Spinal cord (tissue), 10 donors: ENCODE data around the gene CTTN. TPM values are rescaled to one million over a fixed set of nuclear protein-coding genes. Genes with fewer than 3 reads are reported as not detected.
A peak's percentile ranks its signal among the peaks of the same experiment; 100 is the strongest.

Source experiments
- DNase-seq, 6 donors: peaks; one replicate each; pipeline versions ENCODE4 v3.0.0 to v3.0.0-alpha.2; 2013 to 2015; ENCODE audit warnings: low spot score in 6 of 6, low read depth in 4 of 6
- H3K27ac ChIP-seq: one replicate; pipeline ENCODE4 v1.5.1; 2013; ENCODE audit warnings: low read depth, low read length, control low read depth
- H3K27me3 ChIP-seq: one replicate; pipeline ENCODE4 v1.6.1; 2013; ENCODE audit warnings: low read length; ENCODE audit not compliant: control insufficient read depth, insufficient read depth
- H3K36me3 ChIP-seq: one replicate; pipeline ENCODE4 v1.6.1; 2013; ENCODE audit warnings: low read length; ENCODE audit not compliant: control insufficient read depth, insufficient read depth
- H3K4me1 ChIP-seq: one replicate; pipeline ENCODE4 v1.6.1; 2013; ENCODE audit warnings: low read length; ENCODE audit not compliant: control insufficient read depth, insufficient read depth
- H3K4me3 ChIP-seq: one replicate; pipeline ENCODE4 v1.5.1; 2013; ENCODE audit warnings: low read depth, low read length, control low read depth
- H3K9me3 ChIP-seq: one replicate; pipeline ENCODE4 v1.6.1; 2013; ENCODE audit warnings: low read length; ENCODE audit not compliant: control insufficient read depth, insufficient read depth
- WGBS: methylation state at CpG from one replicate; pipeline ENCODE4 v1.1.5; 2013; ENCODE audit warnings: missing lambda C conversion rate; ENCODE audit not compliant: insufficient coverage; 5-methylcytosine and 5-hydroxymethylcytosine counted together
- polyA plus RNA-seq, 2 donors: library from polyadenylated mRNA; unstranded; fragments of 120-200 nt; gene quantifications; one replicate each; pipeline ENCODE4 v1.2.1, GENCODE V29; 2013; ENCODE audit not compliant: insufficient read length in 2 of 2
- total RNA-seq, 2 donors: library from RNA; depleted of rRNA in 1 of 2; stranded (reverse); fragments of 120-200 nt in 1 of 2; fragments of >200 nt in 1 of 2; gene quantifications; one replicate each; pipeline versions ENCODE4 v1.2.3 to v1.2.4, GENCODE V29; 2013 to 2014
- donor health status: healthy.

Gene CTTN
- total and polyA plus RNA-seq, 4 donors, result 103 to 215 (median 144) TPM

- Histone ChIP-seq H3K36me3 (peaks cover 97% of the 10 kb centered on the region), H3K4me3 (no peak overlapping the region), H3K27ac (no peak overlapping the region), H3K4me1 (no peaks in the 10 kb centered on the region), H3K9me3 (no peaks in the 10 kb centered on the region), H3K27me3 (no peaks in the 10 kb centered on the region)
- WGBS, result 75% methylated on average over 8 of the region's 10 CpGs
- no peak for DNase-seq
Observed at GRCh38 chr11:70415191-70415590, 16.9 kb downstream of the CTTN start.

- Histone ChIP-seq H3K27me3 (no peaks in the 10 kb centered on the region), H3K4me3 (no peak overlapping the region), H3K4me1 (peaks cover 5% of the 10 kb centered on the region), H3K27ac (no peak overlapping the region), H3K9me3 (no peaks in the 10 kb centered on the region), H3K36me3 (peaks cover 97% of the 10 kb centered on the region)
- DNase-seq, result no peak
- WGBS, result 88% methylated on average over 16 of the region's 25 CpGs
Observed at GRCh38 chr11:70415642-70416395, 17.5 kb downstream of the CTTN start.

GRCh38 chr11:70416881-70417280 lies 18.6 kb downstream of the CTTN start:
- 96% methylated on average over 16 of the region's 20 CpGs for WGBS
- Histone ChIP-seq H3K9me3 (no peaks in the 10 kb centered on the region), H3K4me3 (no peak overlapping the region), H3K27me3 (no peaks in the 10 kb centered on the region), H3K27ac (no peak overlapping the region), H3K36me3 (peaks cover 97% of the 10 kb centered on the region), H3K4me1 (peaks cover 11% of the 10 kb centered on the region)
- no peak for DNase-seq

- Histone ChIP-seq H3K27me3 (no peaks in the 10 kb centered on the region), H3K27ac (no peak overlapping the region), H3K9me3 (no peaks in the 10 kb centered on the region), H3K4me1 (peaks cover 11% of the 10 kb centered on the region), H3K36me3 (peaks cover 98% of the 10 kb centered on the region), H3K4me3 (no peak overlapping the region)
- 93% methylated on average over 12 of the region's 12 CpGs for WGBS
- no peak for DNase-seq
Observed at GRCh38 chr11:70418130-70418529, 19.8 kb downstream of the CTTN start.

GRCh38 chr11:70419307-70420007 lies 21.1 kb downstream of the CTTN start:
- WGBS, result 93% methylated on average over 13 of the region's 17 CpGs
- DNase-seq, result no peak

GRCh38 chr11:70420008-70420464 lies 21.7 kb downstream of the CTTN start:
- peaks cover 98% of the 10 kb centered on the region for H3K36me3 ChIP-seq
- H3K4me1 ChIP-seq, result peaks cover 11% of the 10 kb centered on the region
- H3K9me3 ChIP-seq, result no peaks in the 10 kb centered on the region
- no peaks in the 10 kb centered on the region for H3K27me3 ChIP-seq
- H3K27ac ChIP-seq, result no peak overlapping the region
- 89% methylated on average over 8 of the region's 14 CpGs for WGBS
- DNase-seq, result no peak
- H3K4me3 ChIP-seq, result no peak overlapping the region

More at GRCh38 chr11:70419307-70420007, 21.1 kb downstream of the CTTN start:
- Histone ChIP-seq H3K4me3 (no peak overlapping the region), H3K36me3 (peaks cover 98% of the 10 kb centered on the region), H3K4me1 (peaks cover 11% of the 10 kb centered on the region), H3K27me3 (no peaks in the 10 kb centered on the region), H3K27ac (no peak overlapping the region), H3K9me3 (no peaks in the 10 kb centered on the region)

- Histone ChIP-seq H3K36me3 (peaks cover 98% of the 10 kb centered on the region), H3K27ac (no peak overlapping the region), H3K4me1 (peaks cover 11% of the 10 kb centered on the region), H3K27me3 (no peaks in the 10 kb centered on the region), H3K9me3 (no peaks in the 10 kb centered on the region), H3K4me3 (no peak overlapping the region)
- DNase-seq, result no peak
- WGBS, result 78% methylated on average over 6 of the region's 9 CpGs
Observed at GRCh38 chr11:70420496-70420895, 22.2 kb downstream of the CTTN start.

GRCh38 chr11:70421123-70421522 lies 22.8 kb downstream of the CTTN start:
- Histone ChIP-seq H3K4me3 (no peak overlapping the region), H3K9me3 (no peaks in the 10 kb centered on the region), H3K4me1 (peaks cover 11% of the 10 kb centered on the region), H3K27me3 (no peaks in the 10 kb centered on the region), H3K36me3 (peaks cover 98% of the 10 kb centered on the region), H3K27ac (no peak overlapping the region)
- DNase-seq, result peak in 1 of 6 donors; percentile 29
- 81% methylated on average over 12 of the region's 13 CpGs for WGBS

GRCh38 chr11:70422692-70423522 lies 24.6 kb downstream of the CTTN start:
- H3K9me3 ChIP-seq, result no peaks in the 10 kb centered on the region
- H3K4me3 ChIP-seq, result no peak overlapping the region
- no peaks in the 10 kb centered on the region for H3K27me3 ChIP-seq
- peaks cover 11% of the 10 kb centered on the region for H3K4me1 ChIP-seq
- 92% methylated on average over 28 of the region's 35 CpGs for WGBS
- DNase-seq, result no peak
- H3K36me3 ChIP-seq, result peaks cover 94% of the 10 kb centered on the region
- H3K27ac ChIP-seq, result no peak overlapping the region
